GM19452 (cell line): Measurements from ENCODE around the gene SLC28A1.
"Not testable (repeated sequence)": the region's sequence is repeated elsewhere in the genome, so short reads cannot be mapped to it uniquely, and the experiment has no call there.

ENCODE experiments used
- ATAC-seq: cut with Tn5 transposase; IDR thresholded peaks from one replicate; pipeline ENCODE4 v1.9.1; 2021; ENCODE audit not compliant: unreplicated experiment

The SLC28A1 gene

GRCh38 chr15:84883916-84884781 lies at the start of gene SLC28A1:
Gene SLC28A1 (plus strand): TSS chr15:84884662. CDS start chr15:84887761, 3,099 bp downstream.
- ATAC-seq = no peak

DNA sequence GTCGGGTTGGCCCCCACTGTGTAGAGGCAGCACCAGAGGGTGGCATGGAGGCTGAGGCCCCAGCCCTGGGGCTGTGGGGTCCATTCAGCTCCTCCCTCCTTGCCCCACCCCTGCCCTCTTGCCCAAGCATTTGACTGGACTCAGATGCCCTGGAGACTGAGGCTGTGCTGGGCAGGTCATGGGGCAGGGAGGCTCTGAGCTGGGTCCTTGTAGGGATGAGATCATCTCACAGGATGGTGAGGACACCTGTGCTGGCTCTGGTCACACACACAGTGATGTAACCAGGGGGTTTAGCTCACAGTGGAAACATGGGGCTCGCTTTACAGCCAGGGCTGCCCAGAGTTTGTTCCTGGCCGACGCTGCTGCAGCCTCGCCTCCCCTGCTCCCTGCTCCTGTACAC lies 49.5 kb upstream of the SLC28A1 start:
- no peak for ATAC-seq

DNA sequence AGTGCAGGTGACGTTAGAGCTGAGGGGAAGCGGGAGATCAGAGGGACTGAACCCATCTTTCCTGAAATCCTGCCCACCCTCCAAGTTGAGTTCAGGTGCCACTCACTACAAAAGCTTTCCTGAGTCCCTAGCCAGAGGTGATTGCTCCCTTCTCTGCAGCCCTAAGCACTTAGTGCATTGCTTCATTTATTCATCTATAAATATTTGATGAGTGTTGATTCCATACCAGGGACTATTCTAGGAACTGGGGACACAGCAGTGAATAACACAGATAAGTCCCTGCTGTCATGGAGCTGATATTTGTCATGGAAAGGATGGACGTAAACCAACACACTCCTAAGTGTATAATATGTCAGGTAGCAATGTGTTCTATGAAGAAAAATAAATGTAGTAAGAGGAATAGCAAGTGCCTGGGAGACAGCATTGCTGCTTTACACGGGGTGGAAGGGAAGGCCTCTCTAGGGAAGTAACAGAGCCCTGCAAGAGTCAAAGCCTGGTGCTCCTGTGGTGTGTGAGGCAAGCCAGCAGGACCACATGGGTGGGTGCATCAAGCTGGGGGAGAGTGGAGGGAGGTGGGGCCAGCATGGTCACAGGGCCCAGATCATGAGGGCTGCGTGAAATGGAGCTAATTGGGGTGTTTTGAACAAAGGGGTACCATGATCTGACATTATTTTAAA lies 48.7 kb upstream of the SLC28A1 start:
- ATAC-seq = no peak

DNA sequence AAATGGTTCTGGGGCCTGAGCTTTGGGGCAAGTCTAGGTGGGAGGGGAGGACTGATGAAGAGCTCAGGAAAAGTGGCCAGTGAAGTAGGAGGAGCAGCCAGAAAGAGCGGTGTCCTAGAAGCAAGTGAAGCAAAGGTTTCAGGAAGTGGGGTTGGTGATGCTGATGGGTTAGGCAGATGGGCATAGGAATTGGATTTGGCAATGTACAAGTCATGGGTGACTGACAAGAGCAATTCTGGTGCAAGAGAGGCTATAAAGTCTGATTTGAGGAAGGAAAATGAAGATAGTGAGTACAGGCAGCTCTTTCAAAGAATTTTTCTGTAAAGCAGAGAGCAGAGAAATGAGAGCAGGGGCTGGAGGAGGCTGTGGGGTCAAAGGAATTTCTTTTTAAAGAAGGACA lies 47.6 kb upstream of the SLC28A1 start:
- no peak for ATAC-seq

DNA sequence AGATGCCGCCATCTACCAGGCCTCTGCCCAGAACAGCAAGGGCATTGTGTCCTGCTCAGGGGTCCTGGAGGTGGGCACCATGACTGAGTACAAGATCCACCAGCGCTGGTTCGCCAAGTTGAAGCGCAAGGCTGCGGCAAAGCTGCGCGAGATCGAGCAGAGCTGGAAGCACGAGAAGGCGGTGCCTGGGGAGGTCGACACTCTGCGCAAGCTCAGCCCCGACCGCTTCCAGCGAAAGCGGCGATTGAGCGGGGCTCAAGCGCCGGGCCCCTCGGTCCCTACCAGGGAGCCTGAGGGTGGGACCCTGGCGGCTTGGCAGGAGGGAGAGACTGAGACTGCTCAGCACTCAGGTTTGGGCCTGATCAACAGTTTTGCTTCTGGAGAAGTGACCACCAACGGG lies 44.7 kb upstream of the SLC28A1 start:
- no peak for ATAC-seq

DNA sequence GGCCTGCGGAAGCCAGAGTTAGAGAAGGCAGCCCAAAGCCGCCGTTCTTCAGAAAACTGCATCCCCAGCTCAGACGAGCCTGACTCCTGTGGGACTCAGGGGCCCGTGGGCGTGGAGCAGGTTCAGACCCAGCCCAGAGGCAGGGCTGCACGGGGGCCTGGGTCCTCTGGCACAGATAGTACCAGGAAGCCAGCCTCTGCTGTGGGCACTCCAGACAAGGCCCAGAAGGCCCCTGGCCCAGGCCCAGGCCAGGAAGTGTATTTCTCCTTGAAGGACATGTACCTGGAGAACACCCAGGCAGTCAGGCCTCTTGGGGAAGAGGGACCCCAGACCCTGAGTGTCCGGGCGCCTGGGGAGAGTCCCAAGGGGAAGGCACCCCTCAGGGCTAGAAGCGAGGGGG lies 44.2 kb upstream of the SLC28A1 start:
- ATAC-seq = no peak

GRCh38 chr15:84840741-84841429 lies 43.6 kb upstream of the SLC28A1 start:
- no peak for ATAC-seq

DNA sequence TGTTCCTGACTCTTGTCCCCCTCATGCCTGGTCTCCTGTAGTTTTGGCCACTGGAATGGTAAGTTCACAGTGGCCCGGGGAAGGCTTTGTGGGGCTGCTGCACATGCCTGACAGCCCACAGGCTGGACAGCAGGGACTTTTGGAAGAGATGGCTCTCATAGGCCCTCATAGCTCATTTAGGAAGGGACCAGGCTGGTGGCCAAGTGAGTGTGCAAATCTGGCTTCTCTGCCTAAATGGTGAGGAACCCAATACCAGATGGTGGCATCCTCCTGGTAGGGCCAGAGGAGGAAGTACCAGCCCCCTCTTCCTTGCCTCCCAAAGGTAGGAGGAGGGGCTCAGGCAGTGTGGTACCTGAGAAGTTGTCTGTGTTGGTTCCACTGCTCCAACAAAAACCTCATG lies 41.7 kb upstream of the SLC28A1 start:
- ATAC-seq = no peak

GRCh38 chr15:84844964-84845363 lies 39.5 kb upstream of the SLC28A1 start:
- no peak for ATAC-seq

GRCh38 chr15:84845631-84846030 lies 38.8 kb upstream of the SLC28A1 start:
- ATAC-seq = not testable (repeated sequence)

- no peak for ATAC-seq
Measured at GRCh38 chr15:84846269-84846668, 38.2 kb upstream of the SLC28A1 start.

DNA sequence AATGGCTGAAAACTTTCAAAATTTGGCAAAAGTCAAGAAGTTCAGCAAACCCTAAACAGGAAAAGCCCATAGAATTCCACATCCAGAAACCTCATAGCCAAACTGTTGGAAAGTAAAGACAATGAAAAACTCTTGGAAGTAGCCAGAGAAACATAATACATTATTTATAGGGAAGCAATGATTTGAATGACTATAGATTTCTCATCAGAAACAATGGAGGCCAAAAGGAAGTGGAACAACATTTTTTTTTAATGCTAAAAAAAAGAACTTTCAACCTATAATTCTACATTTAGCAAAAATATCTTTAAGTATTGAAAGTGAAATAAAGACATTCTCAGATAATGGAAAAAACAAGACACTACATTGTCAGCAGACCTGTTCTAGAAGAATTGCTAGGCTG lies 37.1 kb upstream of the SLC28A1 start:
- ATAC-seq = no peak

- no peak for ATAC-seq
Measured at GRCh38 chr15:84852212-84852611, 32.2 kb upstream of the SLC28A1 start.

- no peak for ATAC-seq
Measured at GRCh38 chr15:84855136-84855535, 29.3 kb upstream of the SLC28A1 start.

DNA sequence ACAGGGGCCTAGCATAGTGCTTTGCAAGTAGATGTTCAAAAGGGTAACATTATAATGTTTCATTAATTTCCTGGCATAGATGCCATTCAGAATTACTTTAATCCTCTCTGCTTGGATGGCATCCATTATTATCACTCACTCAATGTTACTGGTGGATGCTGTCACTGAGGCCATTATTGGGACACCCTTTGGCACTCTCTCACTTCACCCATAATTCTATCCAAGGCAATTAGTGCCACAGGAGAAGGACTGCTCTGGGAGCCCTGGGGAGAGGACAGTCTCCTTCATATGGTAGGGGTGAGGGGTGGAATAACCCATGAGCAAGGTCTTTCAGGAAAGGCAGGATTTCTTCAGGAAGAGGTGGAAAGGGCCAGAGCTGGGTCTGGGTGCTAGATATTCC lies 28.7 kb upstream of the SLC28A1 start:
- no peak for ATAC-seq

- no peak for ATAC-seq
Measured at GRCh38 chr15:84856731-84857417, 27.6 kb upstream of the SLC28A1 start.

DNA sequence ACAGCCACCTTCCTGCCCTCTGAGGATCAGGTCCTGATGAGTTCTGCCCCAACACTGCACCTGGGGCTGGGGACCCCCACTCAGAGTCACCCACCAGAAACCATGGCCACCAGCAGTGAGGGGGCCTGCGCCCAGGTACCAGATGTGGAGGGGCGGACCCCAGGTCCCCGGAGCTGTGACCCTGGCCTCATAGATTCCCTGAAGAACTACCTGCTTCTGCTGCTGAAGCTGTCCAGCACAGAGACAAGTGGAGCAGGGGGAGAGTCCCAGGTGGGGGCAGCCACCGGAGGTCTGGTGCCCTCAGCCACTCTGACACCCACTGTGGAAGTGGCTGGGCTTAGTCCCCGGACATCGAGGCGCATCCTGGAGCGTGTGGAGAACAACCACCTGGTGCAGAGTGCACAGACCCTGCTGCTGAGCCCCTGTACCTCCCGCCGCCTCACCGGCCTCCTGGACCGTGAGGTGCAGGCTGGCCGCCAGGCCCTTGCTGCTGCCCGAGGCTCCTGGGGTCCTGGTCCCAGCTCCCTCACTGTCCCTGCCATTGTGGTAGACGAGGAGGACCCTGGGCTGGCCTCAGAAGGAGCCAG lies 27.0 kb upstream of the SLC28A1 start:
- no peak for ATAC-seq

GRCh38 chr15:84858231-84858630 lies 26.2 kb upstream of the SLC28A1 start:
- ATAC-seq = no peak

- no peak for ATAC-seq
Measured at GRCh38 chr15:84859144-84859543, 25.3 kb upstream of the SLC28A1 start.

- ATAC-seq = no peak
Measured at GRCh38 chr15:84859651-84860050, 24.8 kb upstream of the SLC28A1 start.

DNA sequence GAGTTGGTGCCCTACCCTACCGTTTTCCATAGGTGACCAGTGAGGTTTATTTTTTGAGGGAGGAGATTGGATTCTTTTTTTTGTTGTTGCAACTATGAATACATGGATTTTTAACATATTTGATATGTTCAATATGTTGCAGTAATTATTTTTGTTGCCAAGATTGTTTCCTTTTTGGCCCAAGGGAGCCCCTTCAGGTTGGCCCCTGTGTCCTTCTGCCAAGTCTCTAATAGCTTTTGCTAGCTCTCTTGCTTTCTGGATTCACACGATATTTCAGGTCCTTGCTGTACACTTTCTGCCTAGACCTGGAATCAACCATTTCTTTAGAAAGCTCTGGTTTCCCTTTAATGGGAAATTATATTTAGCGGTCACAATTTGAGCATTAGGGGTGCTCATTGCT lies 22.7 kb upstream of the SLC28A1 start:
- ATAC-seq = no peak
